Glomerular endothelial cell (primary cell): ENCODE measurements around the gene C1orf210. TPM values are rescaled to one million over a fixed set of nuclear protein-coding genes. Genes with fewer than 3 reads are reported as not detected.

ENCODE experiments used
- DNase-seq: peaks from one replicate; pipeline ENCODE4 v3.0.0-alpha.2; 2011; ENCODE audit warnings: low read depth, low spot score; ENCODE audit errors: extremely low read depth
- total RNA-seq: library from RNA; depleted of rRNA; stranded (reverse); fragments of >200 nt; gene quantifications from 2 replicates; pipeline ENCODE4 v1.2.3, GENCODE V29; 2015

Gene C1orf210
- total RNA-seq, 1 donor from 2014 or later, result not detected

GRCh38 chr1:43312663-43313515, 27.5 kb upstream of the C1orf210 start:
- DNase-seq, result no peak

GRCh38 chr1:43312212-43312623, 26.8 kb upstream of the C1orf210 start:
- no peak for DNase-seq

GRCh38 chr1:43311521-43311920, 26.1 kb upstream of the C1orf210 start:
- no peak for DNase-seq

GRCh38 chr1:43309405-43310025, 24.1 kb upstream of the C1orf210 start:
- DNase-seq, result no peak

- DNase-seq, result no peak
Measured at GRCh38 chr1:43308635-43309404, 23.4 kb upstream of the C1orf210 start.

GRCh38 chr1:43307458-43308158, 22.2 kb upstream of the C1orf210 start:
- no peak for DNase-seq

- no peak for DNase-seq
Measured at GRCh38 chr1:43306688-43307457, 21.5 kb upstream of the C1orf210 start.

- DNase-seq, result no peak
Measured at GRCh38 chr1:43305926-43306687, 20.7 kb upstream of the C1orf210 start.

- DNase-seq, result no peak
Measured at GRCh38 chr1:43305461-43305860, 20.1 kb upstream of the C1orf210 start.

- no peak for DNase-seq
Measured at GRCh38 chr1:43304771-43305300, 19.5 kb upstream of the C1orf210 start.

GRCh38 chr1:43304314-43304681, 18.9 kb upstream of the C1orf210 start:
- no peak for DNase-seq

GRCh38 chr1:43303471-43304313, 18.3 kb upstream of the C1orf210 start:
- DNase-seq, result no peak

- DNase-seq, result no peak
Measured at GRCh38 chr1:43302721-43303470, 17.5 kb upstream of the C1orf210 start.

- no peak for DNase-seq
Measured at GRCh38 chr1:43302201-43302600, 16.8 kb upstream of the C1orf210 start.

- DNase-seq, result peak; percentile 42
Measured at GRCh38 chr1:43300378-43301094, 15.2 kb upstream of the C1orf210 start, which contains the start of gene TIE1. Gene TIE1 (plus strand): TSS chr1:43300982. CDS start chr1:43301072, 90 bp downstream.

GRCh38 chr1:43299101-43299500, 13.7 kb upstream of the C1orf210 start:
- no peak for DNase-seq

- no peak for DNase-seq
Measured at GRCh38 chr1:43298055-43298454, 12.7 kb upstream of the C1orf210 start.
